Erythroblast (primary cell): ENCODE results near the gene HNRNPC.

Experiments used
- GATA1 ChIP-seq: IDR thresholded peaks from 2 replicates; pipeline ENCODE4 v1.6.1; 2011; ENCODE audit warnings: low read depth, mild to moderate bottlenecking, control low read depth, low read length, moderate library complexity
- POLR2A ChIP-seq: IDR thresholded peaks from 2 replicates; pipeline ENCODE4 v1.6.1; 2011; ENCODE audit warnings: mild to moderate bottlenecking, low read length

DNA sequence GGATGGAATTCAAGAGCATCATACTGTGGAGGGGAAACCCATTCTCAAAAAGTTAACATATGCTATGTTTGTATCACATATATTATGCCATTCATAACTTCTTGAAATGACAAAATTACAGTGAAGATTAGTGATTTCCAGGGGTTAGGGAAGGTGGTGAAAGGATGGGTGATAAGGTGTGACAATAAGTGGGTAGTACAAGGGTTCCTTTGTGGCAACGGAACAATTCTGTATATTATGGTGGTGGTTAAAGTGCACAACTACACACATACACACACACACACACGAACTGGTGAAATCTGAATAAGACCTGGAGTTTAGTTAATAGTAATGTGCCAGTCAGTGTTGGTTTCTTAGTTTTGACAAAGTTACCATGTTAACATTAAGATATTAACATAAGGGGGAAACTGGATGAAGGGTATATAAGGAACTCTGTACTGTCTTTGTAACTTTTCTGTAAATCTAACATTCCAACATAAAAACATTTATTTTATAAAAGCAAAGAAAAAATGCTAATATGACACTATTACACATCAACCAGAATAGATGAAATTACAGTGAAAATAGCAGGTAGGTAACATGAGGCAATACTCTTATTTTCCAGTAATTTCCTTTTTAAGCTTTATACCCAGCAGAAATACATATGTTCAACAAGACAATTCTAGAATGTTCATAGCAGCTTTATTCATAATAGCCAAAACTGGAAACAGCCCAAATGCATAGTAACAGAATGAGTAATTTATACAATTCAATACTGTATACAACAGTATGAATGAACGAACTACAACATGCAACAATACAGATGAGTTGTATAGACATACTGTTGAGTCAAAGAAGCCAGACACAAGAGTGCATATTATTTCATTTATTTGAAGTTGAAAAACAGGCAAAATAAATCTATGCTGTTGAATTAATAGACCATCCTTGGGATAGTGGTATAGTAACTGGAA, 69.4 kb downstream of the HNRNPC start:
- TF ChIP-seq POLR2A (no peak), GATA1 (no peak)
